ENCODE results near the gene OMG.

The OMG gene

DNA sequence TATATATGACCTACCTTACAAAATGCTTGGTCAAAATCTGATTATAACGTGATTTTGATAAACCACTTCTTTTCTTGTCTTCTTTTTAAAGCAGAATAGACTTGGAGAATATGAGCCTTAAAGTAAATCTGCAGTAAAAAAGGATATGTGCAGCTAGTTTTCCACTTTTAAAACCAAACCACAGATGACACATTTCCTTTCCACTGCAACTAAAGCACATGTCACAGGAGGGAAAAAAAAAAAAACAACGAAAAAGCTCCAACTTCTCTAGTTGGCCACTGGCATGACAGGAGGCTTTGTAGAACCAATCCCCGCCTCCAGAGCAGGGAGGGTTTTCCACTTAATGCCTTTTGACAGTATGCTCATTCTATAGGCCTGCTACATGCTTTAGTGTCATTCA is 24.4 kb upstream of the OMG start, which contains the start of gene EVI2A (continued):
- TF ChIP-seq, protein P1, sequence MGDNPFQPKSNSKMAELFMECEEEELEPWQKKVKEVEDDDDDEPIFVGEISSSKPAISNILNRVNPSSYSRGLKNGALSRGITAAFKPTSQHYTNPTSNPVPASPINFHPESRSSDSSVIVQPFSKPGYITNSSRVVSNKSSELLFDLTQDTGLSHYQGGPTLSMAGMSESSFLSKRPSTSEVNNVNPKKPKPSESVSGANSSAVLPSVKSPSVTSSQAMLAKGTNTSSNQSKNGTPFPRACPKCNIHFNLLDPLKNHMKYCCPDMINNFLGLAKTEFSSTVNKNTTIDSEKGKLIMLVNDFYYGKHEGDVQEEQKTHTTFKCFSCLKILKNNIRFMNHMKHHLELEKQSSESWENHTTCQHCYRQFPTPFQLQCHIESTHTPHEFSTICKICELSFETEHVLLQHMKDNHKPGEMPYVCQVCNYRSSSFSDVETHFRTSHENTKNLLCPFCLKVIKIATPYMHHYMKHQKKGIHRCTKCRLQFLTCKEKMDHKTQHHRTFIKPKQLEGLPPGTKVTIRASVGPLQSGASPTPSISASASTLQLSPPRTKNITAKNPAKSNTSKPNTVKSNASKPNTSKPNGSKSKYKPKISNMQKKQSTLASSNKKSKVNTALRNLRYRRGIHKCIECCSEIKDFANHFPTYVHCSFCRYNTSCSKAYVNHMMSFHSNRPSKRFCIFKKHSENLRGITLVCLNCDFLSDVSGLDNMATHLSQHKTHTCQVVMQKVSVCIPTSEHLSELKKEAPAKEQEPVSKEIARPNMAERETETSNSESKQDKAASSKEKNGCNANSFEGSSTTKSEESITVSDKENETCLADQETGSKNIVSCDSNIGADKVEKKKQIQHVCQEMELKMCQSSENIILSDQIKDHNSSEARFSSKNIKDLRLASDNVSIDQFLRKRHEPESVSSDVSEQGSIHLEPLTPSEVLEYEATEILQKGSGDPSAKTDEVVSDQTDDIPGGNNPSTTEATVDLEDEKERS (tag by site-specific recombination; IDR thresholded peaks at IDR 0.05) = no peak
- TF ChIP-seq ATF2 (tag by site-specific recombination; IDR thresholded peaks at IDR 0.05; ENCODE audit: low read depth) (no peak), ZNF341 (tag by site-specific recombination; IDR thresholded peaks at IDR 0.05; ENCODE audit: low read depth) (no peak), ZFP41 (tag by site-specific recombination; IDR thresholded peaks at IDR 0.05; ENCODE audit: borderline replicate concordance) (no peak), ZNF785 (tag by site-specific recombination; IDR thresholded peaks at IDR 0.05) (no peak)

DNA sequence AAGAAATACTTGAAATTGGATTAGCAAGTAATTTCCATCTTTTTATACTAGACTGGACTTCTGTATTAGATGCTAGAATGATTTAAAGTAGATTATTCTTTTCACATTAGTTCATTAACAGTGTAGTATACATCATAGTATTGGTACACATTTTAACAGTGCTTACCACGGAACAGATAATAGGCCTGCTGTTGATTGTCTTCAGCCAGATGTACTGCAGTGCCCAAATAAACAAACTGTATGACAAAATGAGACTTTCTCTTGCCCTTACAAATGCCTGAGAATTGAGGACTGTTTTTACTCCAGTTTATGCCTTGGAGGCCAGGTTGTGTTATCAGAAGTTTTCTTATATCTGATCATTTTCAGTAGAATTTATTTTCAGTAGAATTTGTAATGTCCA is 23.8 kb upstream of the OMG start:
- Histone ChIP-seq H3K9me3 (ENCODE audit: control insufficient read depth, insufficient read depth, low read depth, low read length) (no peaks in the 10 kb centered on the region), H3K4me3 (ENCODE audit: low read depth, low read length) (no peak overlapping the region), H3K36me3 (ENCODE audit: control insufficient read depth in 2 of 2, insufficient read depth in 1 of 2, low read length in 2 of 2) (peaks cover 1 to 3% of the 10 kb centered on the region in 2 experiments; a peak in 2 of 3 replicates), H3K4me1 (ENCODE audit: control insufficient read depth, insufficient read depth, low read length) (peaks cover 5% of the 10 kb centered on the region; the same call in 1 of the 2 replicates), H3K27ac (ENCODE audit: extremely low read depth, low read depth, low read length) (no peak overlapping the region)
- TF ChIP-seq ZNF335 (tag by site-specific recombination; conservative IDR thresholded peaks at IDR 0.05) = peak; percentile 41
- no peak for TF ChIP-seq ZNF394 (tag by site-specific recombination; IDR thresholded peaks at IDR 0.05; ENCODE audit: borderline replicate concordance)
- TF ChIP-seq ZFHX2 (tag by site-specific recombination; conservative IDR thresholded peaks at IDR 0.05) = no peak
- no peak for TF ChIP-seq OSR2 (tag by site-specific recombination; IDR thresholded peaks at IDR 0.05)
- no peak for TF ChIP-seq KLF9 (tag by site-specific recombination; IDR thresholded peaks at IDR 0.05; ENCODE audit: low read depth)
- POLR2A ChIA-PET = no interaction called here
- CTCF ChIA-PET = interaction anchor here (1.2 kb wide), 1 partner anchor 255 kb away, joined by 5 read pairs; no protein-coding TSS in a partner anchor

DNA sequence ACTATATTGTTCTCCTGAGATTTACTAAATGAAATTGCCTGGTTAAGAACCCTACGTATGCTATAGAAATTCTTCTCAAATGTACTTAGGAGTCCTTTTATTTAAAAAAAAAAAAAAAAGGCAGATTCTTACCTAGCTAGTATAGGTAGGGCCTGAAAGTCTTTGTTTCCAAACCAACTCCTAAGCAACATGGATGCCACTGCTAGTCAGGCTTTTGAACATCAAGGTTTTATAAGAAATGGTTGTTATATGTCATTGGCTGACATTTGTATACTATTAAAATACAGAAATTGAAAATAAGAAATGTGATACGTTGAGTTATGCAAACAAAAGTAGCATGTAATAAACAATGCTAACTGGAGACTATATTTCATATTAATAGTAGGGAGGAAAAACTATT is 23.2 kb upstream of the OMG start:
- Histone ChIP-seq H3K27ac (ENCODE audit: extremely low read depth, low read depth, low read length) (no peak overlapping the region), H3K36me3 (ENCODE audit: control insufficient read depth in 2 of 2, insufficient read depth in 1 of 2, low read length in 2 of 2) (peaks cover 0 to 3% of the 10 kb centered on the region in 2 experiments; a peak in 1 of 3 replicates), H3K4me1 (ENCODE audit: control insufficient read depth, insufficient read depth, low read length) (peaks cover 5% of the 10 kb centered on the region; the same call in 1 of the 2 replicates), H3K4me3 (ENCODE audit: low read depth, low read length) (no peak overlapping the region), H3K9me3 (ENCODE audit: control insufficient read depth, insufficient read depth, low read depth, low read length) (no peaks in the 10 kb centered on the region)
- ChIA-PET POLR2A (no interaction called here), CTCF (interaction anchor here (0.7 to 1.2 kb wide), 4 partner anchors 111 to 255 kb away, joined by 3 to 5 read pairs (median 3); no protein-coding TSS in a partner anchor)
- no peak for TF ChIP-seq ZNF132 (tag by site-specific recombination; IDR thresholded peaks at IDR 0.05; ENCODE audit: borderline replicate concordance)
- TF ChIP-seq OSR2 (tag by site-specific recombination; IDR thresholded peaks at IDR 0.05) = no peak
- TF ChIP-seq GLIS2 (tag by site-specific recombination; IDR thresholded peaks at IDR 0.05) = no peak
- TF ChIP-seq ZNF843 (tag by site-specific recombination; IDR thresholded peaks at IDR 0.05) = no peak
- no peak for TF ChIP-seq ZNF621 (tag by site-specific recombination; IDR thresholded peaks at IDR 0.05)
- no peak for TF ChIP-seq ZNF426 (tag by site-specific recombination; IDR thresholded peaks at IDR 0.05)
- no peak for TF ChIP-seq ZNF785 (tag by site-specific recombination; IDR thresholded peaks at IDR 0.05)

Data from HEK293 (cell line).